OCI-LY7 (cell line): ENCODE data around the gene TPCN1.

Experiments used
- EZH2phosphoT487 ChIP-seq: fragments of 200-600 bp; sonication (generic); IDR thresholded peaks from 2 replicates; pipeline ENCODE4 v1.6.1; 2018; ENCODE audit warnings: low read depth, borderline replicate concordance, mild to moderate bottlenecking, mixed run types, antibody characterized with exemption, low read length, moderate library complexity, mixed read lengths
- TF ChIP-seq, protein P1 (sequence below): fragments of 200-600 bp; sonication (generic); conservative IDR thresholded peaks from 2 replicates; pipeline ENCODE4 v1.5.1; 2014; ENCODE audit warnings: mild to moderate bottlenecking, antibody characterized with exemption, low read length, moderate library complexity, mixed read lengths

DNA sequence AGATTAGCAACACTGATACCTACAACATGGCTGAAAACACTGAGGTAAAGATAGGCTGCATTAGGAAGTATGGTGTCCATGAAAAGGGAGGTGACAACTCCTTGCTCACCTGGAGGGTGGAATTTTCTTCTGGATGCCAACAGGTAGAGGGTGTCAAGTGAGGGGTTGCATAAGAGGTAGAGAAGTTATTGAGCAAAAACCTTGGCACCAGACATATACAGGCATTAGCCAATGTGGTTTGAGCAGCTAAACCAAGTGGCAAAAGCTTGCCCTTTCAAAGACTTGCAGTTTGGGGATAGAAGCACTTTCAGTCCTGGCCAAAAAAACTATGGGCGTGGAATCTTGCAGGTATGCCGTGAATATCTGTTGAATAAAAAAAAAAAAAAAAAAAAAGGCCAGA is 31.9 kb upstream of the TPCN1 start:
- TF ChIP-seq, protein P1, sequence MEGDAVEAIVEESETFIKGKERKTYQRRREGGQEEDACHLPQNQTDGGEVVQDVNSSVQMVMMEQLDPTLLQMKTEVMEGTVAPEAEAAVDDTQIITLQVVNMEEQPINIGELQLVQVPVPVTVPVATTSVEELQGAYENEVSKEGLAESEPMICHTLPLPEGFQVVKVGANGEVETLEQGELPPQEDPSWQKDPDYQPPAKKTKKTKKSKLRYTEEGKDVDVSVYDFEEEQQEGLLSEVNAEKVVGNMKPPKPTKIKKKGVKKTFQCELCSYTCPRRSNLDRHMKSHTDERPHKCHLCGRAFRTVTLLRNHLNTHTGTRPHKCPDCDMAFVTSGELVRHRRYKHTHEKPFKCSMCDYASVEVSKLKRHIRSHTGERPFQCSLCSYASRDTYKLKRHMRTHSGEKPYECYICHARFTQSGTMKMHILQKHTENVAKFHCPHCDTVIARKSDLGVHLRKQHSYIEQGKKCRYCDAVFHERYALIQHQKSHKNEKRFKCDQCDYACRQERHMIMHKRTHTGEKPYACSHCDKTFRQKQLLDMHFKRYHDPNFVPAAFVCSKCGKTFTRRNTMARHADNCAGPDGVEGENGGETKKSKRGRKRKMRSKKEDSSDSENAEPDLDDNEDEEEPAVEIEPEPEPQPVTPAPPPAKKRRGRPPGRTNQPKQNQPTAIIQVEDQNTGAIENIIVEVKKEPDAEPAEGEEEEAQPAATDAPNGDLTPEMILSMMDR: no peak
- TF ChIP-seq EZH2phosphoT487: no peak
